ENCODE data around the gene MSI2.

The MSI2 gene

GRCh38 chr17:57634713-57635465 is 378.6 kb downstream of the MSI2 start:
- no peak overlapping the region for H3K14ac ChIP-seq (ENCODE audit: low read length)
- no peak overlapping the region for H3K18ac ChIP-seq (ENCODE audit: low read length)
- H3K36me3 ChIP-seq (replicated peaks in 1 of 2; ENCODE audit: control insufficient read depth in 2 of 2, insufficient read depth in 2 of 2, low read length in 2 of 2): peaks cover 22 to 84% of the 10 kb centered on the region in 2 donors
- no peak overlapping the region for H3K23ac ChIP-seq (ENCODE audit: low read depth, low read length, poor library complexity)
- H3K4me2 ChIP-seq (ENCODE audit: insufficient read depth, low read length, poor library complexity, severe bottlenecking): no peak overlapping the region
- no peaks in the 10 kb centered on the region for H3K27me3 ChIP-seq (ENCODE audit: control insufficient read depth in 3 of 3, insufficient read depth in 3 of 3, low read depth in 1 of 3, low read length in 3 of 3)
- no peak overlapping the region for H2AK5ac ChIP-seq (ENCODE audit: low read depth, low read length)
- H2BK12ac ChIP-seq (ENCODE audit: low read length): no peak overlapping the region
- H3K4me3 ChIP-seq (ENCODE audit: low read length in 2 of 2): no peak overlapping the region
- peaks cover 1% of the 10 kb centered on the region for H3K79me1 ChIP-seq (ENCODE audit: low read depth, low read length)
- H4K8ac ChIP-seq (ENCODE audit: low read depth, low read length): no peak overlapping the region
- H2AFZ ChIP-seq (ENCODE audit: low read length): no peak overlapping the region
- H2BK15ac ChIP-seq (ENCODE audit: low read length): no peak overlapping the region
- H3K4me1 ChIP-seq (ENCODE audit: control insufficient read depth in 2 of 2, insufficient read depth in 1 of 2, low read depth in 1 of 2, low read length in 2 of 2): no peaks in the 10 kb centered on the region
- no peak overlapping the region for H2BK5ac ChIP-seq (ENCODE audit: low read length)
- no peak overlapping the region for H3K9ac ChIP-seq (ENCODE audit: low read depth, low read length, poor library complexity)
- H3K27ac ChIP-seq (replicated peaks; ENCODE audit: low read length): no peak overlapping the region
- peaks cover 3% of the 10 kb centered on the region in 2 donors for H3K9me3 ChIP-seq (replicated peaks in 1 of 2; ENCODE audit: control insufficient read depth in 2 of 2, insufficient read depth in 1 of 2, low read depth in 1 of 2, low read length in 2 of 2)
- no peak overlapping the region for H3K4ac ChIP-seq (ENCODE audit: low read length)
- no peak for DNase-seq (ENCODE audit: low spot score)
- no CpG with 5 or more reads among the region's 4 CpGs for WGBS, 2 donors (ENCODE audit: extremely low coverage in 2 of 2, insufficient read length in 2 of 2, insufficient replicate concordance in 1 of 2)
- H2BK120ac ChIP-seq (ENCODE audit: low read depth, low read length): no peak overlapping the region
- no peak overlapping the region for H4K91ac ChIP-seq (ENCODE audit: low read depth, low read length, poor library complexity)

GRCh38 chr17:57636274-57636673 is 380.0 kb downstream of the MSI2 start:
- Histone ChIP-seq H3K9me3 (replicated peaks in 1 of 2; ENCODE audit: control insufficient read depth in 2 of 2, insufficient read depth in 1 of 2, low read depth in 1 of 2, low read length in 2 of 2) (peaks cover 3% of the 10 kb centered on the region in 2 donors), H2BK5ac (ENCODE audit: low read length) (no peak overlapping the region), H2BK120ac (ENCODE audit: low read depth, low read length) (no peak overlapping the region), H3K27ac (replicated peaks; ENCODE audit: low read length) (no peak overlapping the region), H3K4me3 (ENCODE audit: low read length in 2 of 2) (no peak overlapping the region), H3K4me1 (ENCODE audit: control insufficient read depth in 2 of 2, insufficient read depth in 1 of 2, low read depth in 1 of 2, low read length in 2 of 2) (no peaks in the 10 kb centered on the region), H3K9ac (ENCODE audit: low read depth, low read length, poor library complexity) (no peak overlapping the region), H2AFZ (ENCODE audit: low read length) (no peak overlapping the region), H3K4ac (ENCODE audit: low read length) (no peak overlapping the region), H3K18ac (ENCODE audit: low read length) (peak overlapping the region; percentile 11), H4K8ac (ENCODE audit: low read depth, low read length) (no peak overlapping the region), H3K4me2 (ENCODE audit: insufficient read depth, low read length, poor library complexity, severe bottlenecking) (no peak overlapping the region), H3K36me3 (replicated peaks in 1 of 2; ENCODE audit: control insufficient read depth in 2 of 2, insufficient read depth in 2 of 2, low read length in 2 of 2) (peaks cover 20 to 70% of the 10 kb centered on the region in 2 donors), H3K14ac (ENCODE audit: low read length) (no peak overlapping the region), H3K79me1 (ENCODE audit: low read depth, low read length) (peaks cover 1% of the 10 kb centered on the region), H3K23ac (ENCODE audit: low read depth, low read length, poor library complexity) (no peak overlapping the region), H2BK15ac (ENCODE audit: low read length) (no peak overlapping the region), H3K27me3 (ENCODE audit: control insufficient read depth in 3 of 3, insufficient read depth in 3 of 3, low read depth in 1 of 3, low read length in 3 of 3) (no peaks in the 10 kb centered on the region), H4K91ac (ENCODE audit: low read depth, low read length, poor library complexity) (no peak overlapping the region), H2BK12ac (ENCODE audit: low read length) (no peak overlapping the region), H2AK5ac (ENCODE audit: low read depth, low read length) (no peak overlapping the region)
- no peak for DNase-seq (ENCODE audit: low spot score)
- WGBS, 2 donors (ENCODE audit: extremely low coverage in 2 of 2, insufficient read length in 2 of 2, insufficient replicate concordance in 1 of 2): no CpG with 5 or more reads among the region's 9 CpGs

GRCh38 chr17:57636985-57637665 is 380.8 kb downstream of the MSI2 start:
- Histone ChIP-seq H3K27me3 (ENCODE audit: control insufficient read depth in 3 of 3, insufficient read depth in 3 of 3, low read depth in 1 of 3, low read length in 3 of 3) (no peaks in the 10 kb centered on the region), H2BK5ac (ENCODE audit: low read length) (no peak overlapping the region), H3K27ac (replicated peaks; ENCODE audit: low read length) (no peak overlapping the region), H2BK12ac (ENCODE audit: low read length) (no peak overlapping the region), H2AK5ac (ENCODE audit: low read depth, low read length) (no peak overlapping the region), H3K36me3 (replicated peaks in 1 of 2; ENCODE audit: control insufficient read depth in 2 of 2, insufficient read depth in 2 of 2, low read length in 2 of 2) (peaks cover 18 to 61% of the 10 kb centered on the region in 2 donors), H4K8ac (ENCODE audit: low read depth, low read length) (no peak overlapping the region), H2BK15ac (ENCODE audit: low read length) (no peak overlapping the region), H4K91ac (ENCODE audit: low read depth, low read length, poor library complexity) (no peak overlapping the region), H2AFZ (ENCODE audit: low read length) (no peak overlapping the region), H2BK120ac (ENCODE audit: low read depth, low read length) (no peak overlapping the region), H3K9ac (ENCODE audit: low read depth, low read length, poor library complexity) (no peak overlapping the region), H3K4me3 (ENCODE audit: low read length in 2 of 2) (no peak overlapping the region), H3K4ac (ENCODE audit: low read length) (no peak overlapping the region), H3K14ac (ENCODE audit: low read length) (no peak overlapping the region), H3K18ac (ENCODE audit: low read length) (no peak overlapping the region), H3K9me3 (replicated peaks in 1 of 2; ENCODE audit: control insufficient read depth in 2 of 2, insufficient read depth in 1 of 2, low read depth in 1 of 2, low read length in 2 of 2) (peaks cover 3% of the 10 kb centered on the region in 2 donors), H3K79me1 (ENCODE audit: low read depth, low read length) (peaks cover 1% of the 10 kb centered on the region), H3K4me1 (ENCODE audit: control insufficient read depth in 2 of 2, insufficient read depth in 1 of 2, low read depth in 1 of 2, low read length in 2 of 2) (no peaks in the 10 kb centered on the region), H3K23ac (ENCODE audit: low read depth, low read length, poor library complexity) (no peak overlapping the region), H3K4me2 (ENCODE audit: insufficient read depth, low read length, poor library complexity, severe bottlenecking) (no peak overlapping the region)
- no CpG with 5 or more reads among the region's 20 CpGs for WGBS, 2 donors (ENCODE audit: extremely low coverage in 2 of 2, insufficient read length in 2 of 2, insufficient replicate concordance in 1 of 2)
- DNase-seq (ENCODE audit: low spot score): no peak

- H4K8ac ChIP-seq (ENCODE audit: low read depth, low read length): no peak overlapping the region
These were observed 381.3 kb downstream of the MSI2 start for GRCh38 chr17:57637666-57638010.

More at GRCh38 chr17:57637666-57638010, 381.3 kb downstream of the MSI2 start:
- Histone ChIP-seq H3K27me3 (ENCODE audit: control insufficient read depth in 3 of 3, insufficient read depth in 3 of 3, low read depth in 1 of 3, low read length in 3 of 3) (no peaks in the 10 kb centered on the region), H3K79me1 (ENCODE audit: low read depth, low read length) (peaks cover 1% of the 10 kb centered on the region), H3K36me3 (replicated peaks in 1 of 2; ENCODE audit: control insufficient read depth in 2 of 2, insufficient read depth in 2 of 2, low read length in 2 of 2) (peaks cover 12 to 61% of the 10 kb centered on the region in 2 donors), H3K14ac (ENCODE audit: low read length) (no peak overlapping the region), H3K9ac (ENCODE audit: low read depth, low read length, poor library complexity) (no peak overlapping the region), H2AK5ac (ENCODE audit: low read depth, low read length) (no peak overlapping the region), H3K23ac (ENCODE audit: low read depth, low read length, poor library complexity) (no peak overlapping the region), H3K4ac (ENCODE audit: low read length) (no peak overlapping the region), H2BK5ac (ENCODE audit: low read length) (no peak overlapping the region), H3K4me2 (ENCODE audit: insufficient read depth, low read length, poor library complexity, severe bottlenecking) (no peak overlapping the region), H2BK120ac (ENCODE audit: low read depth, low read length) (peak overlapping the region; percentile 12), H2BK15ac (ENCODE audit: low read length) (no peak overlapping the region), H3K27ac (replicated peaks; ENCODE audit: low read length) (no peak overlapping the region), H2BK12ac (ENCODE audit: low read length) (no peak overlapping the region), H3K4me3 (ENCODE audit: low read length in 2 of 2) (no peak overlapping the region), H3K18ac (ENCODE audit: low read length) (no peak overlapping the region), H2AFZ (ENCODE audit: low read length) (no peak overlapping the region), H3K4me1 (ENCODE audit: control insufficient read depth in 2 of 2, insufficient read depth in 1 of 2, low read depth in 1 of 2, low read length in 2 of 2) (peaks cover 0 to 2% of the 10 kb centered on the region in 2 donors), H3K9me3 (replicated peaks in 1 of 2; ENCODE audit: control insufficient read depth in 2 of 2, insufficient read depth in 1 of 2, low read depth in 1 of 2, low read length in 2 of 2) (peaks cover 2 to 3% of the 10 kb centered on the region in 2 donors), H4K91ac (ENCODE audit: low read depth, low read length, poor library complexity) (no peak overlapping the region)
- DNase-seq (ENCODE audit: low spot score): no peak
- no CpG with 5 or more reads among the region's 6 CpGs for WGBS, 2 donors (ENCODE audit: extremely low coverage in 2 of 2, insufficient read length in 2 of 2, insufficient replicate concordance in 1 of 2)

Data from neuronal stem cell (in vitro differentiated cells).